Kidney (tissue), 22 donors: ENCODE measurements around the gene ILKAP. TPM values are rescaled to one million over a fixed set of nuclear protein-coding genes. Genes with fewer than 3 reads are reported as not detected.

Experiments used
- DNase-seq, 5 donors: peaks; one replicate each; pipeline ENCODE4 v3.0.0-alpha.2; 2013 to 2020
- FAIRE-seq: peaks from 2 replicates; lab custom pipeline; 2012; peaks lifted over from hg19 to GRCh38; lab: Jason Lieb, UNC
- H3K27ac ChIP-seq, 2 donors: one replicate each; pipeline ENCODE4 v1.7.0; 2013; ENCODE audit warnings: low read depth in 2 of 2, low read length in 2 of 2, inconsistent platforms in 1 of 2
- H3K27me3 ChIP-seq: one replicate; pipeline ENCODE4 v1.7.1; 2013; ENCODE audit warnings: low read length, inconsistent platforms; ENCODE audit not compliant: control insufficient read depth, insufficient read depth
- H3K36me3 ChIP-seq, 3 donors: one replicate each; pipeline versions ENCODE4 v1.7.0 to v1.7.1; 2013; ENCODE audit warnings: low read length in 3 of 3, control low read depth in 1 of 3, inconsistent platforms in 1 of 3; ENCODE audit not compliant: insufficient read depth in 3 of 3, control insufficient read depth in 2 of 3
- H3K4me1 ChIP-seq, 3 donors: one replicate each; pipeline versions ENCODE4 v1.7.0 to v1.7.1; 2013; ENCODE audit warnings: low read length in 3 of 3, inconsistent platforms in 1 of 3, low read depth in 1 of 3; ENCODE audit not compliant: control insufficient read depth in 2 of 3, insufficient read depth in 2 of 3
- H3K4me3 ChIP-seq, 3 donors: one replicate each; pipeline versions ENCODE4 v1.7.0 to v1.8.1; 2013; ENCODE audit warnings: low read length in 3 of 3, control low read depth in 1 of 3, inconsistent platforms in 1 of 3
- H3K9ac ChIP-seq, 3 donors: one replicate each; pipeline versions ENCODE4 v1.7.0 to v1.7.1; 2013; ENCODE audit warnings: low read length in 3 of 3, control low read depth in 1 of 3, inconsistent platforms in 1 of 3
- H3K9me3 ChIP-seq, 3 donors: one replicate each; pipeline versions ENCODE4 v1.7.0 to v1.7.1; 2013; ENCODE audit warnings: low read length in 3 of 3, control low read depth in 1 of 3, inconsistent platforms in 1 of 3; ENCODE audit not compliant: control insufficient read depth in 2 of 3, insufficient read depth in 1 of 3
- intact Hi-C: fragments of 100-400 bp; cut with DNase I; formaldehyde crosslinking; loops from one replicate; pipeline ENCODE4 v1.11.1; 2022
- long read RNA-seq, 10 donors: library from polyadenylated mRNA in 1 of 10; unstranded in 1 of 10; transcript quantifications; one replicate each; pipeline ENCODE4 v2.0.0 and lab custom pipeline, GENCODE V29; 2021 to 2026
- polyA plus RNA-seq: library from polyadenylated mRNA; stranded (reverse); fragments of 350-450 nt; fragmentation: Illumina TruSeq; extraction: RNeasy Lipid Tissue Mini Kit (QIAGEN cat#74804); gene quantifications from one replicate; pipeline ENCODE4 v1.2.3, GENCODE V29; 2014; ENCODE audit warnings: low read depth, low replicate concordance; ENCODE audit not compliant: insufficient read depth
- total RNA-seq: library from RNA; stranded (reverse); fragmentation: NEBNext Ultra II Directional; extraction: Animal tissue kit (Norgen Biotek cat#: 25700); gene quantifications from one replicate; pipeline ENCODE4 v1.2.1, GENCODE V29; 2021
- TF ChIP-seq, protein P1 (sequence below): IDR thresholded peaks from 3 replicates; pipeline ENCODE4 v1.5.1; 2012; ENCODE audit warnings: mild to moderate bottlenecking, moderate library complexity, borderline replicate concordance; ENCODE audit not compliant: insufficient read depth; ENCODE audit errors: extremely low read depth
- donor health status: control.
- donor health status: control.
- donor health status: control.
- donor health status: control.
- donor health status: control.
- donor health status: DM: yes; HTN: yes; CAD: no.
- donor health status: Normal renal cell carcinoma (clear cell type).

The ILKAP gene
- total RNA-seq (47.7 TPM), polyA plus RNA-seq (38.4 TPM)
- long read RNA-seq, donor 1, transcript ILKAP-201 (12 exons, 1,490 nt) = major isoform, 7 of 20 reads
- long read RNA-seq, donor 1, partial matches to known transcripts = 6 of 20 reads
- long read RNA-seq, donor 1, other reads (novel, unspliced or antisense) = 0 of 20 reads
- long read RNA-seq, donor 2, transcript ILKAP-201 (12 exons, 1,490 nt) = major isoform, 9 of 21 reads
- long read RNA-seq, donor 2, partial matches to known transcripts = 7 of 21 reads
- long read RNA-seq, donor 2, other reads (novel, unspliced or antisense) = 0 of 21 reads
- long read RNA-seq, donor 3, transcript ILKAP-201 (12 exons, 1,490 nt) = major isoform, 10 of 20 reads
- long read RNA-seq, donor 3, partial matches to known transcripts = 5 of 20 reads
- long read RNA-seq, donor 3, other reads (novel, unspliced or antisense) = 0 of 20 reads
- long read RNA-seq, donor 4, transcript ILKAP-201 (12 exons, 1,490 nt) = major isoform, 11 of 11 reads
- long read RNA-seq, donor 4, partial matches to known transcripts = 0 of 11 reads
- long read RNA-seq, donor 4, other reads (novel, unspliced or antisense) = 0 of 11 reads
- long read RNA-seq, donor 5, partial matches to known transcripts = 0 of 1 reads
- long read RNA-seq, donor 5, other reads (novel, unspliced or antisense) = 0 of 1 reads
- long read RNA-seq, donor 6, partial matches to known transcripts = 0 of 4 reads
- long read RNA-seq, donor 6, other reads (novel, unspliced or antisense) = 0 of 4 reads
- long read RNA-seq, donor 7, transcript ILKAP-201 (12 exons, 1,490 nt) = major isoform, 22 of 46 reads
- long read RNA-seq, donor 7, partial matches to known transcripts = 4 of 46 reads
- long read RNA-seq, donor 7, other reads (novel, unspliced or antisense) = 19 of 46 reads
- long read RNA-seq, donor 8, partial matches to known transcripts = 5 of 11 reads
- long read RNA-seq, donor 8, other reads (novel, unspliced or antisense) = 0 of 11 reads
- long read RNA-seq, donor 9, transcript ILKAP-201 (12 exons, 1,490 nt) = major isoform, 6 of 7 reads
- long read RNA-seq, donor 9, partial matches to known transcripts = 0 of 7 reads
- long read RNA-seq, donor 9, other reads (novel, unspliced or antisense) = 0 of 7 reads
- long read RNA-seq, donor 10, transcript ILKAP-201 (12 exons, 1,490 nt) = major isoform, 10 of 19 reads
- long read RNA-seq, donor 10, partial matches to known transcripts = 9 of 19 reads
- long read RNA-seq, donor 10, other reads (novel, unspliced or antisense) = 0 of 19 reads

GRCh38 chr2:238203094-238203972, at the start of gene ILKAP:
Gene ILKAP, minus strand, starts transcription at chr2:238203695. Its CDS starts 142 bp downstream, at chr2:238203553.
- Histone ChIP-seq H3K4me1 (peaks cover 0 to 16% (median 10%) of the 10 kb centered on the region in 3 donors), H3K4me3 (peak within 1 kb of the TSS; percentile 71 to 90 (median 88)), H3K9me3 (no peaks in the 10 kb centered on the region), H3K36me3 (no peaks in the 10 kb centered on the region), H3K27me3 (no peaks in the 10 kb centered on the region), H3K27ac (peak within 1 kb of the TSS; percentile 75 to 82), H3K9ac (peak within 1 kb of the TSS; percentile 45 to 93 (median 78))
- TF ChIP-seq, protein P1, sequence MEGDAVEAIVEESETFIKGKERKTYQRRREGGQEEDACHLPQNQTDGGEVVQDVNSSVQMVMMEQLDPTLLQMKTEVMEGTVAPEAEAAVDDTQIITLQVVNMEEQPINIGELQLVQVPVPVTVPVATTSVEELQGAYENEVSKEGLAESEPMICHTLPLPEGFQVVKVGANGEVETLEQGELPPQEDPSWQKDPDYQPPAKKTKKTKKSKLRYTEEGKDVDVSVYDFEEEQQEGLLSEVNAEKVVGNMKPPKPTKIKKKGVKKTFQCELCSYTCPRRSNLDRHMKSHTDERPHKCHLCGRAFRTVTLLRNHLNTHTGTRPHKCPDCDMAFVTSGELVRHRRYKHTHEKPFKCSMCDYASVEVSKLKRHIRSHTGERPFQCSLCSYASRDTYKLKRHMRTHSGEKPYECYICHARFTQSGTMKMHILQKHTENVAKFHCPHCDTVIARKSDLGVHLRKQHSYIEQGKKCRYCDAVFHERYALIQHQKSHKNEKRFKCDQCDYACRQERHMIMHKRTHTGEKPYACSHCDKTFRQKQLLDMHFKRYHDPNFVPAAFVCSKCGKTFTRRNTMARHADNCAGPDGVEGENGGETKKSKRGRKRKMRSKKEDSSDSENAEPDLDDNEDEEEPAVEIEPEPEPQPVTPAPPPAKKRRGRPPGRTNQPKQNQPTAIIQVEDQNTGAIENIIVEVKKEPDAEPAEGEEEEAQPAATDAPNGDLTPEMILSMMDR = no peak
- intact Hi-C loops = no loop called here
- DNase-seq (peak; percentile 90 to 97 (median 91)), FAIRE-seq (no peak)

DNA sequence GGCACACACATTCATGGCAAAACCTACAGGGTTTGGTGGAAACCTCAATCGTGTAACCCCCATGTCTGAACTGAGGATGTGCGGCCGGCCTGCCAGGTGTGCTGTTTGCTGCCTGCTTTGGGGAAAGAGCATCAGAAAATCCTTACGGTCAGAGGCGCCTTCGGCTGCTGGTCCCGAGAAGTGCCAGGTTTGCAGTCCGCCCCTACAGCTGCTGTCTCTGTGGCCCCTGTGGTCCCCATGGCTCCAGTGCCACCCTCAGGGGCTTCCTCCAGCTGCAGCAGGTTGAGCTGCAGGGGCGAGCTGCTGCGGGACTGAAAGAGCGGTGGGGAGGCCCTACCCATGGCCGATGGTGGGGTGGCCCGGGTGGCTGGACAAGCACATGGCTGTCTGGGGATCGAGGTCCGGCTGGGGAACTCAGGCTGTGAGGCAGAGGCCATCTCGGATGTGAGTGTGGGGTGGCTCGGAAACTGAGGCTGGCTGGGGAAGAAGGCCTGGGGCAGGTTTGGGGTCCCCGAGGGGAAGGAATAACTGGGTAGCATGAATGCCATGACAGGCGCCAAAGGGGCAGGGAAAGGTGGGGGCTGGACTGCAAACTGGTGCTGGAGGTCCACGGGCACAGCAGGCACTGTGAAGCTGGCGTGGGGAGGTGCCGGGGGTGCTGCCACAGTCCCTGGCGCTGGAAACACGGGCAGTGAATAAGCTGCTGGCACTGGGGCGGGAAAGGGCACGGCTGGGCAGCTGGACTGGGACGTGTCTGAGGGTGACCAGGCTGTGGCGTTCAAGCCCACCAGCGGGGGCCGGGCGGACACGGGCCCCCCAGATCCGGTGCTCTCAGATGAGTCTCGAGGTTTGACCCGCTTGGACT, 49.5 kb upstream of the ILKAP start:
- intact Hi-C loops = no loop called here
- Histone ChIP-seq H3K36me3 (peaks cover 2 to 58% (median 36%) of the 10 kb centered on the region in 3 donors), H3K9ac (no peak overlapping the region), H3K4me1 (peaks cover 0 to 6% (median 4%) of the 10 kb centered on the region in 3 donors), H3K9me3 (no peaks in the 10 kb centered on the region), H3K4me3 (no peak overlapping the region), H3K27me3 (no peaks in the 10 kb centered on the region), H3K27ac (no peak overlapping the region)
- TF ChIP-seq, protein P1 = no peak
- peak in 2 of 5 donors; percentile 41 to 73 for DNase-seq
- no peak for FAIRE-seq
